Neural cell (in vitro differentiated cells): ENCODE measurements around the gene MOGAT1. TPM values are rescaled to one million over a fixed set of nuclear protein-coding genes. Genes with fewer than 3 reads are reported as not detected.

ENCODE experiments used
- H2AFZ ChIP-seq: fragments of 200-600, 300-800 bp; sonication (generic), shearing (Covaris generic); 2 replicates; pipeline ENCODE4 v1.6.0; 2014; ENCODE audit warnings: low read depth, mild to moderate bottlenecking, antibody characterized with exemption, low read length, moderate library complexity
- H3F3A ChIP-seq: fragments of 200-600 bp; shearing (Covaris generic); 2 replicates; pipeline ENCODE4 v1.6.1; 2016; ENCODE audit warnings: mild to moderate bottlenecking, moderate library complexity, mixed read lengths, antibody characterized with exemption, low read length; ENCODE audit not compliant: insufficient read depth, poor library complexity, severe bottlenecking
- H3K27ac ChIP-seq: fragments of 200-600, 300-800 bp; sonication (generic), shearing (Covaris generic); 2 replicates; pipeline ENCODE4 v1.5.1; 2014; ENCODE audit warnings: mild to moderate bottlenecking, low read length, moderate library complexity
- H3K27me3 ChIP-seq: fragments of 300-800, 200-600 bp; sonication (generic), shearing (Covaris generic); 2 replicates; pipeline ENCODE4 v1.6.0; 2014; ENCODE audit warnings: mild to moderate bottlenecking, low read depth, low read length, moderate library complexity; ENCODE audit not compliant: insufficient read depth
- H3K36me3 ChIP-seq: fragments of 300-800, 200-600 bp; sonication (generic), shearing (Covaris generic); 2 replicates; pipeline ENCODE4 v1.5.1; 2014; ENCODE audit warnings: mild to moderate bottlenecking, antibody characterized with exemption, low read length, moderate library complexity; ENCODE audit not compliant: insufficient read depth
- H3K4me2 ChIP-seq: fragments of 300-800, 200-600 bp; sonication (generic), shearing (Covaris generic); 2 replicates; pipeline ENCODE4 v1.6.0; 2014; ENCODE audit warnings: mild to moderate bottlenecking, low read length
- H3K4me3 ChIP-seq: fragments of 300-800, 200-600 bp; sonication (generic), shearing (Covaris generic); 2 replicates; pipeline ENCODE4 v1.5.1; 2014; ENCODE audit warnings: mild to moderate bottlenecking, low read length, moderate library complexity
- H3K79me2 ChIP-seq: fragments of 200-600 bp; shearing (Covaris generic); replicated peaks from 2 replicates; pipeline ENCODE4 v1.6.0; 2014; ENCODE audit warnings: mild to moderate bottlenecking, low read length, moderate library complexity; ENCODE audit not compliant: insufficient read depth
- H3K9ac ChIP-seq: fragments of 300-800, 200-600 bp; sonication (generic), shearing (Covaris generic); 2 replicates; pipeline ENCODE4 v1.6.1; 2016; ENCODE audit warnings: mild to moderate bottlenecking, low read length, mixed read lengths
- H3K9me2 ChIP-seq: fragments of 200-600 bp; shearing (Covaris generic); 2 replicates; pipeline ENCODE4 v1.6.1; 2016; ENCODE audit warnings: mild to moderate bottlenecking, low read length, mixed read lengths; ENCODE audit not compliant: insufficient read depth
- H3K9me3 ChIP-seq: fragments of 200-600, 300-800 bp; sonication (generic), shearing (Covaris generic); 2 replicates; pipeline ENCODE4 v1.6.1; 2016; ENCODE audit warnings: mild to moderate bottlenecking, mixed run types, low read length, moderate library complexity, mixed read lengths
- H4K20me1 ChIP-seq: fragments of 200-600 bp; shearing (Covaris generic); 2 replicates; pipeline ENCODE4 v1.6.1; 2016; ENCODE audit warnings: mild to moderate bottlenecking, mixed run types; ENCODE audit not compliant: insufficient read depth
- EP300 ChIP-seq: fragments of 450-650 bp; conservative IDR thresholded peaks from 2 replicates; pipeline ENCODE4 v1.6.1; 2014; ENCODE audit warnings: antibody characterized with exemption, mild to moderate bottlenecking, moderate library complexity; ENCODE audit not compliant: poor library complexity, severe bottlenecking
- EZH2 ChIP-seq: fragments of 200-600, 300-800 bp; shearing (Covaris generic), sonication (generic); IDR thresholded peaks from 2 replicates; pipeline ENCODE4 v1.6.1; 2014; ENCODE audit warnings: antibody characterized with exemption, low read length, borderline replicate concordance, mild to moderate bottlenecking; ENCODE audit not compliant: insufficient read depth, poor library complexity, severe bottlenecking
- MXI1 ChIP-seq: fragments of 450-650 bp; conservative IDR thresholded peaks from 2 replicates; pipeline ENCODE4 v1.6.1; 2014; ENCODE audit warnings: antibody characterized with exemption, mild to moderate bottlenecking; ENCODE audit not compliant: poor library complexity, severe bottlenecking
- POLR2AphosphoS5 ChIP-seq: IDR thresholded peaks from 2 replicates; pipeline ENCODE4 v1.6.1; 2012
- RAD21 ChIP-seq: fragments of 450-650 bp; conservative IDR thresholded peaks from 2 replicates; pipeline ENCODE4 v1.6.1; 2014; ENCODE audit warnings: antibody characterized with exemption, mild to moderate bottlenecking, moderate library complexity
- SMC3 ChIP-seq: fragments of 450-650 bp; conservative IDR thresholded peaks from 2 replicates; pipeline ENCODE4 v1.6.1; 2014; ENCODE audit warnings: antibody characterized with exemption, mild to moderate bottlenecking, moderate library complexity; ENCODE audit not compliant: poor library complexity
- TAF1 ChIP-seq: IDR thresholded peaks from 2 replicates; pipeline ENCODE4 v1.6.1; 2012; ENCODE audit warnings: low read depth
- polyA minus RNA-seq: library from RNA; depleted of rRNA, polyadenylated mRNA; stranded (reverse); fragments of >200 nt; gene quantifications from 2 replicates; pipeline ENCODE4 v1.2.3, GENCODE V29; 2014
- polyA plus RNA-seq: library from polyadenylated mRNA; depleted of rRNA; stranded (reverse); fragments of >200 nt; gene quantifications from 2 replicates; pipeline ENCODE4 v1.2.3, GENCODE V29; 2014
- TF ChIP-seq, protein P1 (sequence below): fragments of 450-650 bp; IDR thresholded peaks from 2 replicates; pipeline ENCODE4 v1.5.1; 2014; ENCODE audit warnings: antibody characterized with exemption, mild to moderate bottlenecking, moderate library complexity; ENCODE audit not compliant: poor library complexity, severe bottlenecking
- TF ChIP-seq, protein P2 (sequence below): IDR thresholded peaks from 2 replicates; pipeline ENCODE4 v1.6.1; 2012; ENCODE audit warnings: borderline replicate concordance

Gene MOGAT1, protein sequence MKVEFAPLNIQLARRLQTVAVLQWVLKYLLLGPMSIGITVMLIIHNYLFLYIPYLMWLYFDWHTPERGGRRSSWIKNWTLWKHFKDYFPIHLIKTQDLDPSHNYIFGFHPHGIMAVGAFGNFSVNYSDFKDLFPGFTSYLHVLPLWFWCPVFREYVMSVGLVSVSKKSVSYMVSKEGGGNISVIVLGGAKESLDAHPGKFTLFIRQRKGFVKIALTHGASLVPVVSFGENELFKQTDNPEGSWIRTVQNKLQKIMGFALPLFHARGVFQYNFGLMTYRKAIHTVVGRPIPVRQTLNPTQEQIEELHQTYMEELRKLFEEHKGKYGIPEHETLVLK
- polyA plus RNA-seq (not detected in 2 replicates), polyA minus RNA-seq (not detected in 2 replicates)

DNA sequence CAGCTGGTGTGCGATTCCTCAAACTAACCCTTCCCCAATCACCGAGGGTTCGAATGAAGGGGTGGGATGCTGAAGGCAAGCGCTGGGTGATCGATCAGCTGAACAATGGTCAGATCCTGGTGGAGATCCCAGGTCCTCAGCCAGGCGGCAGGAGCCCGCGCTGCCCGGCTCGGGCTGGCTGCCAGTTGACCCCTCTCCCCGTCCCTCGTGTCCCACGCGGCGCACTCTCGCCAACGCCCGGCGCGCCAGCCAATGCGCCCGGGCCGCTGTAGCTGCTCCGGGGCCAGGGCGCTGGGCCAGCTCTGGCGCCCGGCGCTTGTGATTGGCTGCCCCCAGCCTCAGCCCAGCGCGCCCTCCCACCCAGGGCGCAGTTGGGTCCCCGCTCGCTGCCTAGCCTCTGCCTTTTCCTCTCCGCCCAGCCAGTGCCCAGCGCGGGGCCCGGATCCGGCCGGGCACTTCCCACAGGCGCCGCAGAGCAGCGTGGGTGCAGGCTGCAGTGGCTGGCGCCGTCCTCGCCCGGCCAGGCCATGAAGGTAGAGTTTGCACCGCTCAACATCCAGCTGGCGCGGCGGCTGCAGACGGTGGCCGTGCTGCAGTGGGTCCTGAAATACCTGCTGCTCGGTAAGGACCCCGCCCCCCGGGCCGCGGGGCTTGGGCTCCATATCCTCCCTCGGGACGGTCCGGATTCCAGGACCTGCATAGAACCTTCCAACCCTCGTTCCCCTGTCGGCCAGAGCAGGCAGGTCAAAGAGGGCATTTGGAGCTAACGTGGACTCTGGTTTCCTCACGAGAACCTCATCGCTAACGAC lies at the start of gene MOGAT1:
Gene MOGAT1, plus strand, starts transcription at position 400 of the 809 bp plus-strand sequence. Its CDS starts 128 bp downstream, at position 528.
- Histone ChIP-seq H3K9me2 (no peaks in the 10 kb centered on the region), H3K9me3 (no peaks in the 10 kb centered on the region), H3K27ac (no peak within 1 kb of the TSS), H3K27me3 (peaks cover 31% of the 10 kb centered on the region), H3K79me2 (no peaks in the 10 kb centered on the region), H3F3A (no peaks in the 10 kb centered on the region), H4K20me1 (no peaks in the 10 kb centered on the region), H3K4me3 (peak within 1 kb of the TSS; percentile 64), H3K4me2 (no peak within 1 kb of the TSS), H3K9ac (no peak within 1 kb of the TSS), H3K36me3 (no peaks in the 10 kb centered on the region), H2AFZ (no peak within 1 kb of the TSS)
- TF ChIP-seq, protein P1, sequence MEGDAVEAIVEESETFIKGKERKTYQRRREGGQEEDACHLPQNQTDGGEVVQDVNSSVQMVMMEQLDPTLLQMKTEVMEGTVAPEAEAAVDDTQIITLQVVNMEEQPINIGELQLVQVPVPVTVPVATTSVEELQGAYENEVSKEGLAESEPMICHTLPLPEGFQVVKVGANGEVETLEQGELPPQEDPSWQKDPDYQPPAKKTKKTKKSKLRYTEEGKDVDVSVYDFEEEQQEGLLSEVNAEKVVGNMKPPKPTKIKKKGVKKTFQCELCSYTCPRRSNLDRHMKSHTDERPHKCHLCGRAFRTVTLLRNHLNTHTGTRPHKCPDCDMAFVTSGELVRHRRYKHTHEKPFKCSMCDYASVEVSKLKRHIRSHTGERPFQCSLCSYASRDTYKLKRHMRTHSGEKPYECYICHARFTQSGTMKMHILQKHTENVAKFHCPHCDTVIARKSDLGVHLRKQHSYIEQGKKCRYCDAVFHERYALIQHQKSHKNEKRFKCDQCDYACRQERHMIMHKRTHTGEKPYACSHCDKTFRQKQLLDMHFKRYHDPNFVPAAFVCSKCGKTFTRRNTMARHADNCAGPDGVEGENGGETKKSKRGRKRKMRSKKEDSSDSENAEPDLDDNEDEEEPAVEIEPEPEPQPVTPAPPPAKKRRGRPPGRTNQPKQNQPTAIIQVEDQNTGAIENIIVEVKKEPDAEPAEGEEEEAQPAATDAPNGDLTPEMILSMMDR: no peak
- TF ChIP-seq POLR2AphosphoS5 (no peak), RAD21 (no peak), EZH2 (no peak), EP300 (no peak)

DNA sequence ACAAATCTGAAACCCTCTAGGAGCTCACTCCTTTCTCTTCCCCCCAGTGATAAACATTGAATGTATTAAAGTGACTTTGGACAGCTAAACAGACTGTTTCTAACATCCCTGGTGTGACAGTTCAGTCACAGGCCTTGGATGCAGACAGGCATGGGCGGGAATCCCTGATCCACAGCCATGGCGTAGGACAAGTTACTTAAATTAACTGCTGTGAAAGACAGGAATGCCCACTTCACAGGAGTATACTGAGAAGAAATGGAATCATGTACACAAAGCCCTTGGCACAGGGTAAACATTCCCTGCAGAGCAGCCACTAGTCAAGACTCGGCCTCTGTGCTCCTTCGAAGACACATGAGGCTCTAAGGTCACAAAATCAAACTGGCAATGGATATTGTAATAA lies 49.6 kb upstream of the MOGAT1 start:
- H2AFZ ChIP-seq: no peak overlapping the region
- H3K36me3 ChIP-seq: no peaks in the 10 kb centered on the region
- no peaks in the 10 kb centered on the region for H3K9me2 ChIP-seq
- no peaks in the 10 kb centered on the region for H3F3A ChIP-seq
- no peak overlapping the region for H3K9ac ChIP-seq
- no peaks in the 10 kb centered on the region for H3K79me2 ChIP-seq
- H3K4me2 ChIP-seq: no peak overlapping the region
- H3K27ac ChIP-seq: no peak overlapping the region
- no peak for TF ChIP-seq MXI1
- TF ChIP-seq SMC3: no peak
- no peak for TF ChIP-seq RAD21
- TF ChIP-seq, protein P1: no peak
- TF ChIP-seq EZH2: no peak
- no peak for TF ChIP-seq POLR2AphosphoS5
- no peak for TF ChIP-seq TAF1
- no peak for TF ChIP-seq EP300
- TF ChIP-seq, protein P2, sequence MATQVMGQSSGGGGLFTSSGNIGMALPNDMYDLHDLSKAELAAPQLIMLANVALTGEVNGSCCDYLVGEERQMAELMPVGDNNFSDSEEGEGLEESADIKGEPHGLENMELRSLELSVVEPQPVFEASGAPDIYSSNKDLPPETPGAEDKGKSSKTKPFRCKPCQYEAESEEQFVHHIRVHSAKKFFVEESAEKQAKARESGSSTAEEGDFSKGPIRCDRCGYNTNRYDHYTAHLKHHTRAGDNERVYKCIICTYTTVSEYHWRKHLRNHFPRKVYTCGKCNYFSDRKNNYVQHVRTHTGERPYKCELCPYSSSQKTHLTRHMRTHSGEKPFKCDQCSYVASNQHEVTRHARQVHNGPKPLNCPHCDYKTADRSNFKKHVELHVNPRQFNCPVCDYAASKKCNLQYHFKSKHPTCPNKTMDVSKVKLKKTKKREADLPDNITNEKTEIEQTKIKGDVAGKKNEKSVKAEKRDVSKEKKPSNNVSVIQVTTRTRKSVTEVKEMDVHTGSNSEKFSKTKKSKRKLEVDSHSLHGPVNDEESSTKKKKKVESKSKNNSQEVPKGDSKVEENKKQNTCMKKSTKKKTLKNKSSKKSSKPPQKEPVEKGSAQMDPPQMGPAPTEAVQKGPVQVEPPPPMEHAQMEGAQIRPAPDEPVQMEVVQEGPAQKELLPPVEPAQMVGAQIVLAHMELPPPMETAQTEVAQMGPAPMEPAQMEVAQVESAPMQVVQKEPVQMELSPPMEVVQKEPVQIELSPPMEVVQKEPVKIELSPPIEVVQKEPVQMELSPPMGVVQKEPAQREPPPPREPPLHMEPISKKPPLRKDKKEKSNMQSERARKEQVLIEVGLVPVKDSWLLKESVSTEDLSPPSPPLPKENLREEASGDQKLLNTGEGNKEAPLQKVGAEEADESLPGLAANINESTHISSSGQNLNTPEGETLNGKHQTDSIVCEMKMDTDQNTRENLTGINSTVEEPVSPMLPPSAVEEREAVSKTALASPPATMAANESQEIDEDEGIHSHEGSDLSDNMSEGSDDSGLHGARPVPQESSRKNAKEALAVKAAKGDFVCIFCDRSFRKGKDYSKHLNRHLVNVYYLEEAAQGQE: no peak
- H3K27me3 ChIP-seq: no peaks in the 10 kb centered on the region
- no peak overlapping the region for H3K4me3 ChIP-seq
- no peaks in the 10 kb centered on the region for H3K9me3 ChIP-seq
- no peaks in the 10 kb centered on the region for H4K20me1 ChIP-seq
